OCI-LY1 (cell line): ENCODE results near the gene FGD3.

ENCODE experiments used
- H2AFZ ChIP-seq: fragments of 200-600 bp; sonication (generic), shearing (Covaris generic); 2 replicates; pipeline ENCODE4 v1.6.0; 2014; ENCODE audit warnings: antibody characterized with exemption, mild to moderate bottlenecking, low read length
- H3F3A ChIP-seq: fragments of 200-600 bp; sonication (generic), shearing (Covaris generic); 2 replicates; pipeline ENCODE4 v1.6.0; 2014; ENCODE audit warnings: mild to moderate bottlenecking, antibody characterized with exemption, low read length, moderate library complexity; ENCODE audit not compliant: insufficient read depth
- H3K27ac ChIP-seq: fragments of 200-600 bp; sonication (generic); 2 replicates; pipeline ENCODE4 v1.5.1; 2014; ENCODE audit warnings: low read length, mixed run types, mild to moderate bottlenecking, low read depth; ENCODE audit not compliant: poor library complexity, severe bottlenecking
- H3K27me3 ChIP-seq: fragments of 200-600 bp; sonication (generic); 2 replicates; pipeline ENCODE4 v1.6.0; 2014; ENCODE audit warnings: antibody characterized with exemption, mild to moderate bottlenecking, low read length, moderate library complexity; ENCODE audit not compliant: insufficient read depth
- H3K36me3 ChIP-seq: fragments of 200-600 bp; sonication (generic); 2 replicates; pipeline ENCODE4 v1.6.1; 2014; ENCODE audit warnings: mild to moderate bottlenecking, antibody characterized with exemption, low read length, moderate library complexity, mixed read lengths; ENCODE audit not compliant: insufficient read depth
- H3K4me1 ChIP-seq: fragments of 200-600 bp; sonication (generic); 2 replicates; pipeline ENCODE4 v1.5.1; 2014; ENCODE audit warnings: mild to moderate bottlenecking, low read length, moderate library complexity; ENCODE audit not compliant: insufficient read depth, severe bottlenecking
- H3K4me2 ChIP-seq: fragments of 200-600 bp; sonication (generic), shearing (Covaris generic); 2 replicates; pipeline ENCODE4 v1.6.1; 2014; ENCODE audit warnings: low read length
- H3K4me3 ChIP-seq: fragments of 200-600 bp; sonication (generic); 2 replicates; pipeline ENCODE4 v1.5.1; 2014; ENCODE audit warnings: low read length, low read depth, mild to moderate bottlenecking, mixed read lengths; ENCODE audit not compliant: poor library complexity, severe bottlenecking
- H3K79me2 ChIP-seq: fragments of 200-600 bp; shearing (Covaris generic); 2 replicates; pipeline ENCODE4 v1.6.1; 2016; ENCODE audit warnings: mixed run types, low read length, mixed read lengths; ENCODE audit not compliant: insufficient read depth
- H3K9ac ChIP-seq: fragments of 200-600 bp; sonication (generic), shearing (Covaris generic); 2 replicates; pipeline ENCODE4 v1.6.1; 2014; ENCODE audit warnings: mild to moderate bottlenecking, low read length, mixed read lengths
- H3K9me2 ChIP-seq: fragments of 200-600 bp; sonication (generic), shearing (Covaris generic); 2 replicates; pipeline ENCODE4 v1.6.1; 2014; ENCODE audit warnings: low read depth, mild to moderate bottlenecking, low read length, mixed read lengths
- H3K9me3 ChIP-seq: fragments of 200-600 bp; shearing (Covaris generic); 2 replicates; pipeline ENCODE4 v1.6.1; 2014; ENCODE audit warnings: low read length, mixed read lengths
- H4K20me1 ChIP-seq: fragments of 200-600 bp; sonication (generic), shearing (Covaris generic); 2 replicates; pipeline ENCODE4 v1.6.0; 2016; ENCODE audit warnings: mild to moderate bottlenecking, low read length; ENCODE audit not compliant: insufficient read depth
- CTCF ChIP-seq: fragments of 200-600 bp; sonication (generic), shearing (Covaris generic); IDR thresholded peaks from 2 replicates; pipeline ENCODE4 v1.5.1; 2017; ENCODE audit warnings: mild to moderate bottlenecking, antibody characterized with exemption, low read length, moderate library complexity, mixed read lengths
- EZH2 ChIP-seq: fragments of 200-600 bp; sonication (generic), shearing (Covaris generic); IDR thresholded peaks from 2 replicates; pipeline ENCODE4 v1.8.0; 2017; ENCODE audit warnings: borderline replicate concordance, mixed run types, mild to moderate bottlenecking, antibody characterized with exemption, low read length, moderate library complexity, mixed read lengths

Gene FGD3

GRCh38 chr9:93026640-93027039 lies 79.3 kb downstream of the FGD3 start:
- H3K79me2 ChIP-seq, result no peaks in the 10 kb centered on the region
- H3K9me3 ChIP-seq, result no peaks in the 10 kb centered on the region
- H3K27ac ChIP-seq, result no peak overlapping the region
- H3K4me3 ChIP-seq, result no peak overlapping the region
- H3K9ac ChIP-seq, result no peak overlapping the region
- no peaks in the 10 kb centered on the region for H3K9me2 ChIP-seq
- H3K4me2 ChIP-seq, result no peak overlapping the region
- no peak overlapping the region for H2AFZ ChIP-seq
- TF ChIP-seq EZH2 (no peak), CTCF (no peak)
- H3K36me3 ChIP-seq, result peaks cover 35% of the 10 kb centered on the region; the same call in 1 of the 2 replicates
- H3K4me1 ChIP-seq, result peaks cover 13% of the 10 kb centered on the region
- no peaks in the 10 kb centered on the region for H4K20me1 ChIP-seq
- H3K27me3 ChIP-seq, result no peaks in the 10 kb centered on the region
- H3F3A ChIP-seq, result no peaks in the 10 kb centered on the region

DNA sequence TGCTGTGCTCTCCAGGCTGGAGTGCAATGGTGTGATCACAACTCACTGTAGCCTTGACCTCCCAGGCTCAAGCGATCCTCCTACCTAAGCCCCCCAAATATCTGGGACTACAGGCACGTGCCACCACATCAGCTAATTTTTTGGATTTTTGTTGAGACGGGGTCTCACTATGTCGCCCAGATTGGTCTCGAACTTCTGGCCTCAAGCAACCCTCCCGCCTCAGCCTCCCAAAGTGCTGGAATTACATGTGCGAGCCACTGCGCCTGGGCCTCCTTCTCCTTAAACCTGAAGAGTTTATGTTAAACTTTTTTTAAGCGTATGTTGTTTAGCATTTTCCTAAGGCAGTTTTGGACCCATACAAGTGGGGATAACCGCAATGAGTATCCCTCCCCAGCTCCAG lies 80.4 kb downstream of the FGD3 start:
- Histone ChIP-seq H3K27ac (no peak overlapping the region), H3K9me2 (no peaks in the 10 kb centered on the region), H2AFZ (no peak overlapping the region), H3K9ac (no peak overlapping the region), H3K9me3 (no peaks in the 10 kb centered on the region), H3K4me1 (peaks cover 13% of the 10 kb centered on the region), H3K27me3 (no peaks in the 10 kb centered on the region), H3F3A (no peaks in the 10 kb centered on the region), H4K20me1 (no peaks in the 10 kb centered on the region), H3K79me2 (no peaks in the 10 kb centered on the region), H3K4me2 (peak overlapping the region; percentile 17; the same call in 1 of the 2 replicates), H3K4me3 (no peak overlapping the region), H3K36me3 (peaks cover 30% of the 10 kb centered on the region; the same call in 1 of the 2 replicates)
- no peak for TF ChIP-seq CTCF
- TF ChIP-seq EZH2, result no peak

DNA sequence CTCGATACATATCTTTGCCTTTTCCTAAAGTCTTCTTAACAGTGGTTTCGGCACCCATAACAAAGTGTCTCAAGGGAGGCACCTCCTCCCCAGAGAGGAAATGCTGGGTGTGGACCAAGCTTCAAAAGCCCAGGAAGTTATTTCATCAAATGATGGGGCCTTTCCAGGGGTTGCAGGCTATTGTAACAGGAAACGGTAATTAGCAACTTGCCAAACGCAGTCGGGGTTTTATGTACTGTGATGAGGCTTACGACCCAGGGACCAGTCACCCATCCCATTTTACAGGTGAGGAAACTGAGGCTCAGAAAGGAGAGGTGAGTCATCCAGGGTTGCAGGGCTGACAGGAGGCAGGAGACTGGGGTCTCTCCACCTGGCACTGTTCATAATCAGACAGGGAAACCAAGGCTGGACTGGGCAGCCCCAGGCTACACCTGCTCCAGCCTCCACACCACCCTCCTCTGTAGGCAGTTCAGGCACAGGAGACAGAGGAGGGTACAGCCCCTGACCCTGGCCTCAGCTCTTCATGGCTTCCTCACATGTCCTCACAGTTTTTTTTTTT lies 81.2 kb downstream of the FGD3 start:
- TF ChIP-seq CTCF (no peak), EZH2 (no peak)
- no peak overlapping the region for H3K4me3 ChIP-seq
- H3K36me3 ChIP-seq, result peaks cover 26% of the 10 kb centered on the region; the same call in 1 of the 2 replicates
- H3K9me2 ChIP-seq, result no peaks in the 10 kb centered on the region
- no peaks in the 10 kb centered on the region for H3F3A ChIP-seq
- no peaks in the 10 kb centered on the region for H3K79me2 ChIP-seq
- H3K9ac ChIP-seq, result no peak overlapping the region
- peak overlapping the region; percentile 17; the same call in 1 of the 2 replicates for H3K4me2 ChIP-seq
- H3K27me3 ChIP-seq, result no peaks in the 10 kb centered on the region
- no peaks in the 10 kb centered on the region for H4K20me1 ChIP-seq
- H3K27ac ChIP-seq, result peak overlapping the region; percentile 12
- no peaks in the 10 kb centered on the region for H3K9me3 ChIP-seq
- peaks cover 13% of the 10 kb centered on the region for H3K4me1 ChIP-seq
- H2AFZ ChIP-seq, result no peak overlapping the region
